SH-SY5Y (cell line): Measurements from ENCODE around the gene NCOA3.

Source experiments
- GATA2 ChIP-seq: IDR thresholded peaks from 2 replicates; pipeline ENCODE4 v1.6.1; 2011; ENCODE audit warnings: mild to moderate bottlenecking, low read depth, low read length
- GATA3 ChIP-seq: IDR thresholded peaks from 2 replicates; pipeline ENCODE4 v1.6.1; 2011; ENCODE audit warnings: low read depth, mild to moderate bottlenecking, low read length, moderate library complexity

DNA sequence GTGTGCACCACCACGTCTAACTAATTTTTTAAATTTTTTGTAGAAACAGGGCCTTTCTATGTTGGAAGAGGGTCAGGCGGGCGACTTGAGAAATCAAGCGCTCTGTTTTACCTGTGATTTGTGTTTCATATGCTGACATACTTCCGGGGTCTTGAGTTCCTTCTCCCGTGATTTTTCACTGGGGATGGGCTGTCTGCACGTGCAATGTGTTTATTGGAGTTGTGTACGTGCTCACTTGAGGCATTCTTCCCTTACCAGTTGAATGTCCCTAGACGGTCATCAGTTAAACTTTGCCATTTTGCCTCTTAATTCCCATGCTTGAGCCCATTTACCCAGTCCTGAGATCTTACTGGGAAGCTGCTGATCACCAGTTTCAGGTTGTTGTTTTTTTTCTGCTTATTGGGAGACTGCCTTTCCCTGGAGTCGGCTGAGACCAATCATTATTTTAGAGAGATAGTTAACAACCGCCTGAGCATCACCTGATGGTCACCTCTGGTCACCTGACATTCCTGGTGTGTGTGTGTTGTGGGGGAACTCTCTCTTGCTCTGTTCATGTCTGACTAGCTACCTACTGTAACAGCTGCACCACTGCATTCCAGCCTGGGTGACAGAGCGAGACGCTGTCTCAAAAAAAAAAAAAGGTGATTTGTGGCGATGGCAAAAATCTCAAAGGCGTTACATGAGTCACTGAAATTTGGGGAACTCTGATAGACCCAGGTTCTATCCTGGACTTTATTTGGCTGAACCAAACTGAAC is 34.8 kb upstream of the NCOA3 start:
- no peak for TF ChIP-seq GATA2
- no peak for TF ChIP-seq GATA3
